NT2/D1 (cell line): ENCODE data around the gene POLDIP3.

Experiments
- DNase-seq: peaks from one replicate; pipeline ENCODE4 v3.0.0-alpha.2; 2011; ENCODE audit warnings: low read depth, low spot score
- H3K27me3 ChIP-seq: 2 replicates; pipeline ENCODE4 v1.6.0; 2011; ENCODE audit warnings: mild to moderate bottlenecking; ENCODE audit not compliant: insufficient read length, insufficient read depth
- H3K36me3 ChIP-seq: 2 replicates; pipeline ENCODE4 v1.6.1; 2011; ENCODE audit warnings: mild to moderate bottlenecking, low read length, mixed read lengths; ENCODE audit not compliant: insufficient read depth, insufficient read length
- H3K4me1 ChIP-seq: 2 replicates; pipeline ENCODE4 v1.5.1; 2011; ENCODE audit not compliant: insufficient read depth, insufficient read length
- H3K4me3 ChIP-seq: 2 replicates; pipeline ENCODE4 v1.5.1; 2011; ENCODE audit warnings: low read depth; ENCODE audit not compliant: insufficient read length
- H3K9ac ChIP-seq: 2 replicates; pipeline ENCODE4 v1.6.0; 2011; ENCODE audit warnings: low read depth; ENCODE audit not compliant: insufficient read length
- H3K9me3 ChIP-seq: 2 replicates; pipeline ENCODE4 v1.5.1; 2011; ENCODE audit warnings: mild to moderate bottlenecking, low read length; ENCODE audit not compliant: insufficient read depth
- SUZ12 ChIP-seq: IDR thresholded peaks from 2 replicates; pipeline ENCODE4 v1.6.1; 2011; ENCODE audit not compliant: insufficient read length, insufficient read depth; ENCODE audit errors: extremely low read depth
- YY1 ChIP-seq: IDR thresholded peaks from 2 replicates; pipeline ENCODE4 v1.6.1; 2011; ENCODE audit not compliant: insufficient read length, insufficient read depth
- ZNF274 ChIP-seq: IDR thresholded peaks from 2 replicates; pipeline ENCODE4 v1.6.1; 2011; ENCODE audit warnings: mild to moderate bottlenecking, low read depth, low read length

Gene POLDIP3

GRCh38 chr22:42603427-42603826 lies 11.3 kb downstream of the POLDIP3 start:
- H3K4me1 ChIP-seq: peaks cover 3% of the 10 kb centered on the region
- DNase-seq: no peak
- no peaks in the 10 kb centered on the region; the same call in 1 of the 2 replicates for H3K9me3 ChIP-seq
- no peak overlapping the region for H3K4me3 ChIP-seq
- H3K36me3 ChIP-seq: peaks cover 75% of the 10 kb centered on the region
- no peak overlapping the region for H3K9ac ChIP-seq
- TF ChIP-seq YY1 (no peak), ZNF274 (no peak), SUZ12 (no peak)
- H3K27me3 ChIP-seq: no peaks in the 10 kb centered on the region

- TF ChIP-seq SUZ12: no peak
- TF ChIP-seq YY1: no peak
- no peak for TF ChIP-seq ZNF274
- Histone ChIP-seq H3K4me3 (no peak overlapping the region), H3K27me3 (no peaks in the 10 kb centered on the region), H3K36me3 (peaks cover 73% of the 10 kb centered on the region), H3K4me1 (peaks cover 3% of the 10 kb centered on the region), H3K9ac (no peak overlapping the region), H3K9me3 (no peaks in the 10 kb centered on the region; the same call in 1 of the 2 replicates)
- DNase-seq: no peak
Measured at GRCh38 chr22:42602470-42602869, 12.2 kb downstream of the POLDIP3 start.

DNA sequence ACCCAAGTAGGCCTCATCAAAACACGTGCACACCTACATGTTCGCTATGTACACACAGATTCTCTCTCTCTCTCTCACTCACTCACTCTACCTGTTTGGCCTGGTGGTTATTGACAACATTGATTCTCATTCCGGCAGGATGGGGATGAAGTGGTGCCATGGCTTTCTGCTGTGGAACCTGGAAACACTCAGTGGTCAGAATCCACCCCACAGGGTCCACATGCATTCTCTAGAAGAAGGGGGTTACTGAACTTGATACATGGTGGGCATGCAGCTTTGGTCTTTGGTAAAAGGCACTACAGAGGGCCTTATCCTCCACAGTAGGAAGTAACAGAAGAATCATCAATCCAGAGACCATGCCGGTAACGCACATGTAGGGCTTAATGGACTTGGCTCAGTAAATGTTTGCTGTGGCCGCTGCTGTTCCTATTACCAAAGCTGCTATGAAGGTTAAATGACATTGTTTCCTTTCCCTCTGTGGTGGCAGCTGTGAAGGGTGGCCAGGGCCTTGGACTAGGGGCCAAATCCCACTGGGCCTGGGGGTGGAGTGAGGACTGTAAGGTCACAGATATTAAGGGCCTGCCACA lies 12.7 kb downstream of the POLDIP3 start:
- Histone ChIP-seq H3K4me1 (peaks cover 3% of the 10 kb centered on the region), H3K9ac (no peak overlapping the region), H3K4me3 (no peak overlapping the region), H3K36me3 (peaks cover 78% of the 10 kb centered on the region), H3K9me3 (no peaks in the 10 kb centered on the region; the same call in 1 of the 2 replicates), H3K27me3 (no peaks in the 10 kb centered on the region)
- TF ChIP-seq SUZ12 (no peak), YY1 (no peak), ZNF274 (no peak)
- no peak for DNase-seq

DNA sequence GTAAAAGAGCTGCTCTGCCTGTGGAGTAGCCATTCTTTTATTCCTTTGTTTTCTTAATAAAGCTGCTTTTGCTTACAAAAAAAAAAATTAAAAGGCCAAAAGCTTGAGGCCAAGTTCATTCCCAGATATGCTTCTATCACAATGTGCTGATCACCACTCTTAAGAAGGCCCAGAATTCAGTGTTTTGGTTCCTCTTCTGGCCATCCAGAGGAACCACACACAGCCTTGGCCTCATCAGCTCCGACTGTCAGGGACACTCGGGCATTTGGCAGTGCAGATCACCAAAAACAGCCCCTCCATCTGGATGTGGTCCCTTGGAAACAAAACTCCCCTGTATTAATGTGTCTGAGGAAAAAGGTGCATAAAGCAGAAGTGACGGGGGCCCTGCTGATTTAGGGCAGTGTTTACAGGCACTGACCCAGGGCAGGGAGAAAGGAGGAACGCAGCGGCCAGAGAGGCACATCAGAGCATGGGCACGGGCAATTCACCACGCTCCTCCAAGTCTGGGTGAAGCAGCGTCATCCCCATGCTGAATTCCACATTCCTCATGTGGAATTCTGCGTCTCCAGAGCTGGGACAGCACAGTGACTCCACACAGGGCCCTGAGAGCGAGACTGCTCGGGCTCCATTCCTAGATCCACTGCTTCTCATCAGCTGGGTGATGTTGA lies 17.7 kb downstream of the POLDIP3 start:
- Histone ChIP-seq H3K4me1 (no peaks in the 10 kb centered on the region), H3K9ac (no peak overlapping the region), H3K36me3 (peaks cover 80% of the 10 kb centered on the region)

DNA sequence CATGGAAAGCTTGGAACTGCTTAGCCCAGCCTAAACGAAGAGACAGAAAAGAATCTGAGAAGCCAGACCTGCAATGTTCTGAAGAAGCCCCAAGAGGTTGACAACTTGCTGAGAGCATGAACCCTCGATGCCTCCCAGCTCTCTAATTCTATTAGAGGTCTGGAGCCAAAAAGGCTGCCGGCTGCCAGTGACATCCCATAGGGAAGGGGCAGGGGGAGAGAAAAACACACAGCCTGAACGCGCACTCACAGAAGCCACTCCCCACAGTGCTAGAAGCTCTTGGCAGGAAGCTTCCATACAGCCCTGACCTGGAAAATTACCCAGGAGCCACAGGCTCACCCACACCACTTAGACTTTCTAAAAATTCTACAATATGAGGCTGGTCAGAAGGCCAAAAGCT lies 18.3 kb downstream of the POLDIP3 start:
- no peak for DNase-seq
- Histone ChIP-seq H3K9ac (no peak overlapping the region), H3K36me3 (peaks cover 82% of the 10 kb centered on the region), H3K4me1 (no peaks in the 10 kb centered on the region), H3K9me3 (no peaks in the 10 kb centered on the region), H3K4me3 (no peak overlapping the region), H3K27me3 (no peaks in the 10 kb centered on the region)
- TF ChIP-seq YY1 (no peak), ZNF274 (no peak), SUZ12 (no peak)

More for the DNA sequence above, 17.7 kb downstream of the POLDIP3 start:
- no peaks in the 10 kb centered on the region for H3K9me3 ChIP-seq
- no peak overlapping the region for H3K4me3 ChIP-seq
- TF ChIP-seq YY1: no peak
- TF ChIP-seq ZNF274: no peak
- TF ChIP-seq SUZ12: no peak
- no peaks in the 10 kb centered on the region for H3K27me3 ChIP-seq
- no peak for DNase-seq

DNA sequence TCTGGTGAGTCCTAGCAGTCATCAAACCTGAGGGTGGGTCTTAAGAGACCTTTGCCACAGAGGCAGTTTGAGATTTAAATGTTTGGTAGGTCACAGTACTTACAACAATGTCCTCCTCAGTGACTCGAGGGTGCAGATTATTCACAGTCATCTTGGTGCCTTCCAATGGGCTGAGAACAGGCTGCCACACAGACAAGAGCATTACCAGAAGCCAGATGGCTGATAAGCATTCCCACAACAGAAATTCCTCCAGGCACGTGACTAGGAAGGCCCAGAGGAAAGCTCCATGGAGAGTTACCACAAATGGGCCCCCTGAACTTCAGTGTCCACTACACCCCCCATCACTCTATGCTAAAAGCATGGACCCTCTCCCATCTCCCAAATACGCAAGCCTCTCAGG lies 19.2 kb downstream of the POLDIP3 start:
- no peak overlapping the region for H3K9ac ChIP-seq
- DNase-seq: no peak
- H3K36me3 ChIP-seq: peaks cover 82% of the 10 kb centered on the region
- TF ChIP-seq SUZ12 (no peak), ZNF274 (no peak), YY1 (no peak)
- no peak overlapping the region for H3K4me3 ChIP-seq
- no peaks in the 10 kb centered on the region for H3K4me1 ChIP-seq
- no peaks in the 10 kb centered on the region for H3K27me3 ChIP-seq
- no peaks in the 10 kb centered on the region for H3K9me3 ChIP-seq

DNA sequence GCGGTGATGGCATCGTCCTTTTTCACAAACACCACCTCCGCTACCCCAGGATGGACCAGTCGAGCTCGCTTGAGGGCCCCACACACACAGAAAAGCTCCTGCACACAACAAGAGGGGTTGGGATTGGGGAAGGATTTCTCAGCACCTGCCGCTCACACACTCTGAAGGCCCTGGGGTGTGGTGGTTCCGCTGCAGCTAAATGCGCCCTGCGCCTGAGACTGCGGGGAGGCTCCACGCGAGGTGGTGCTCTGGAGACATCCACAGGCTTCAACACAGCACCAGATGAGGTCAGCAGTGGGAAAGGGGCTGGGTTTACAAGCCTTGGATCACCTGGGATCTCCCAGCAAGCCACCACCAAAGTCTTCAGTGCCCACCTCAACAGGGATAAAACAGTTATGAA lies 22.7 kb downstream of the POLDIP3 start:
- Histone ChIP-seq H3K27me3 (no peaks in the 10 kb centered on the region), H3K4me1 (no peaks in the 10 kb centered on the region), H3K4me3 (no peak overlapping the region), H3K9ac (no peak overlapping the region), H3K36me3 (peaks cover 83% of the 10 kb centered on the region), H3K9me3 (no peaks in the 10 kb centered on the region)
- TF ChIP-seq YY1: no peak
- TF ChIP-seq SUZ12: no peak
- TF ChIP-seq ZNF274: no peak
- DNase-seq: no peak
